Spinal cord (tissue), 10 donors: Measurements from ENCODE around the gene ITGAV. TPM values are rescaled to one million over a fixed set of nuclear protein-coding genes. Genes with fewer than 3 reads are reported as not detected.

Experiments
- DNase-seq, 6 donors: peaks; one replicate each; pipeline versions ENCODE4 v3.0.0 to v3.0.0-alpha.2; 2013 to 2015; ENCODE audit warnings: low spot score in 6 of 6, low read depth in 4 of 6
- H3K27ac ChIP-seq: one replicate; pipeline ENCODE4 v1.5.1; 2013; ENCODE audit warnings: low read depth, low read length, control low read depth
- H3K27me3 ChIP-seq: one replicate; pipeline ENCODE4 v1.6.1; 2013; ENCODE audit warnings: low read length; ENCODE audit not compliant: control insufficient read depth, insufficient read depth
- H3K36me3 ChIP-seq: one replicate; pipeline ENCODE4 v1.6.1; 2013; ENCODE audit warnings: low read length; ENCODE audit not compliant: control insufficient read depth, insufficient read depth
- H3K4me1 ChIP-seq: one replicate; pipeline ENCODE4 v1.6.1; 2013; ENCODE audit warnings: low read length; ENCODE audit not compliant: control insufficient read depth, insufficient read depth
- H3K4me3 ChIP-seq: one replicate; pipeline ENCODE4 v1.5.1; 2013; ENCODE audit warnings: low read depth, low read length, control low read depth
- H3K9me3 ChIP-seq: one replicate; pipeline ENCODE4 v1.6.1; 2013; ENCODE audit warnings: low read length; ENCODE audit not compliant: control insufficient read depth, insufficient read depth
- WGBS: methylation state at CpG from one replicate; pipeline ENCODE4 v1.1.5; 2013; ENCODE audit warnings: missing lambda C conversion rate; ENCODE audit not compliant: insufficient coverage; 5-methylcytosine and 5-hydroxymethylcytosine counted together
- polyA plus RNA-seq, 2 donors: library from polyadenylated mRNA; unstranded; fragments of 120-200 nt; gene quantifications; one replicate each; pipeline ENCODE4 v1.2.1, GENCODE V29; 2013; ENCODE audit not compliant: insufficient read length in 2 of 2
- total RNA-seq, 2 donors: library from RNA; depleted of rRNA in 1 of 2; stranded (reverse); fragments of 120-200 nt in 1 of 2; fragments of >200 nt in 1 of 2; gene quantifications; one replicate each; pipeline versions ENCODE4 v1.2.3 to v1.2.4, GENCODE V29; 2013 to 2014
- donor health status: healthy.

Gene ITGAV
- total and polyA plus RNA-seq, 4 donors, result 42.8 to 146 (median 99.2) TPM

- Histone ChIP-seq H3K27me3 (no peaks in the 10 kb centered on the region), H3K27ac (no peak overlapping the region), H3K4me3 (no peak overlapping the region), H3K4me1 (no peaks in the 10 kb centered on the region), H3K9me3 (no peaks in the 10 kb centered on the region), H3K36me3 (no peaks in the 10 kb centered on the region)
- WGBS, result 86% methylated on average over 2 of the region's 2 CpGs
- DNase-seq, result no peak
These were observed 127.0 kb downstream of the ITGAV start for GRCh38 chr2:186716899-186717298.

- H3K27ac ChIP-seq, result no peak overlapping the region
- DNase-seq, result no peak
- WGBS, result 100% methylated on average over 1 of the region's 3 CpGs
- H3K4me3 ChIP-seq, result no peak overlapping the region
- H3K27me3 ChIP-seq, result no peaks in the 10 kb centered on the region
- H3K4me1 ChIP-seq, result no peaks in the 10 kb centered on the region
- no peaks in the 10 kb centered on the region for H3K9me3 ChIP-seq
- H3K36me3 ChIP-seq, result no peaks in the 10 kb centered on the region
These were observed 127.6 kb downstream of the ITGAV start for GRCh38 chr2:186717320-186718007.

- Histone ChIP-seq H3K4me1 (no peaks in the 10 kb centered on the region), H3K4me3 (no peak overlapping the region), H3K27ac (no peak overlapping the region), H3K9me3 (no peaks in the 10 kb centered on the region), H3K36me3 (no peaks in the 10 kb centered on the region), H3K27me3 (no peaks in the 10 kb centered on the region)
- no peak for DNase-seq
- 61% methylated on average over 3 of the region's 3 CpGs for WGBS
These were observed 128.3 kb downstream of the ITGAV start for GRCh38 chr2:186718122-186718521.

GRCh38 chr2:186718903-186719302 lies 129.0 kb downstream of the ITGAV start:
- Histone ChIP-seq H3K9me3 (no peaks in the 10 kb centered on the region), H3K36me3 (no peaks in the 10 kb centered on the region), H3K27me3 (no peaks in the 10 kb centered on the region), H3K4me3 (no peak overlapping the region), H3K4me1 (no peaks in the 10 kb centered on the region), H3K27ac (no peak overlapping the region)
- WGBS, result no CpG with 5 or more reads among the region's 4 CpGs
- peak in 2 of 6 donors; percentile 51 to 59 for DNase-seq

- Histone ChIP-seq H3K27me3 (no peaks in the 10 kb centered on the region), H3K4me1 (peaks cover 2% of the 10 kb centered on the region), H3K4me3 (no peak overlapping the region), H3K9me3 (no peaks in the 10 kb centered on the region), H3K27ac (no peak overlapping the region), H3K36me3 (no peaks in the 10 kb centered on the region)
- DNase-seq, result no peak
These were observed 132.1 kb downstream of the ITGAV start for GRCh38 chr2:186721956-186722355.

GRCh38 chr2:186724736-186725135 lies 134.9 kb downstream of the ITGAV start:
- H3K4me3 ChIP-seq, result no peak overlapping the region
- no peaks in the 10 kb centered on the region for H3K36me3 ChIP-seq
- H3K27ac ChIP-seq, result no peak overlapping the region
- DNase-seq, result no peak
- H3K9me3 ChIP-seq, result no peaks in the 10 kb centered on the region
- 93% methylated on average over 5 of the region's 7 CpGs for WGBS
- peaks cover 2% of the 10 kb centered on the region for H3K4me1 ChIP-seq
- H3K27me3 ChIP-seq, result no peaks in the 10 kb centered on the region

GRCh38 chr2:186725783-186726182 lies 135.9 kb downstream of the ITGAV start:
- no peaks in the 10 kb centered on the region for H3K9me3 ChIP-seq
- WGBS, result 57% methylated on average over 1 of the region's 1 CpG
- no peaks in the 10 kb centered on the region for H3K36me3 ChIP-seq
- H3K4me3 ChIP-seq, result no peak overlapping the region
- no peaks in the 10 kb centered on the region for H3K27me3 ChIP-seq
- H3K4me1 ChIP-seq, result peaks cover 6% of the 10 kb centered on the region
- peak overlapping the region; percentile 16 for H3K27ac ChIP-seq
- DNase-seq, result peak in 1 of 6 donors; percentile 62

- Histone ChIP-seq H3K27ac (peak overlapping the region; percentile 6), H3K4me3 (no peak overlapping the region), H3K36me3 (no peaks in the 10 kb centered on the region), H3K27me3 (no peaks in the 10 kb centered on the region), H3K4me1 (peaks cover 6% of the 10 kb centered on the region), H3K9me3 (no peaks in the 10 kb centered on the region)
- DNase-seq, result no peak
- 82% methylated on average over 2 of the region's 3 CpGs for WGBS
These were observed 137.1 kb downstream of the ITGAV start for GRCh38 chr2:186726938-186727337.

- WGBS, result 71% methylated on average over 1 of the region's 2 CpGs
- Histone ChIP-seq H3K4me1 (peaks cover 11% of the 10 kb centered on the region), H3K9me3 (no peaks in the 10 kb centered on the region), H3K27me3 (no peaks in the 10 kb centered on the region), H3K4me3 (no peak overlapping the region), H3K27ac (no peak overlapping the region), H3K36me3 (peaks cover 3% of the 10 kb centered on the region)
- no peak for DNase-seq
These were observed 138.8 kb downstream of the ITGAV start for GRCh38 chr2:186728631-186729030.
